NT2/D1 (cell line): ENCODE measurements around the gene STOML1.

Experiments used
- SUZ12 ChIP-seq: IDR thresholded peaks from 2 replicates; pipeline ENCODE4 v1.6.1; 2011; ENCODE audit not compliant: insufficient read length, insufficient read depth; ENCODE audit errors: extremely low read depth
- YY1 ChIP-seq: IDR thresholded peaks from 2 replicates; pipeline ENCODE4 v1.6.1; 2011; ENCODE audit not compliant: insufficient read length, insufficient read depth

DNA sequence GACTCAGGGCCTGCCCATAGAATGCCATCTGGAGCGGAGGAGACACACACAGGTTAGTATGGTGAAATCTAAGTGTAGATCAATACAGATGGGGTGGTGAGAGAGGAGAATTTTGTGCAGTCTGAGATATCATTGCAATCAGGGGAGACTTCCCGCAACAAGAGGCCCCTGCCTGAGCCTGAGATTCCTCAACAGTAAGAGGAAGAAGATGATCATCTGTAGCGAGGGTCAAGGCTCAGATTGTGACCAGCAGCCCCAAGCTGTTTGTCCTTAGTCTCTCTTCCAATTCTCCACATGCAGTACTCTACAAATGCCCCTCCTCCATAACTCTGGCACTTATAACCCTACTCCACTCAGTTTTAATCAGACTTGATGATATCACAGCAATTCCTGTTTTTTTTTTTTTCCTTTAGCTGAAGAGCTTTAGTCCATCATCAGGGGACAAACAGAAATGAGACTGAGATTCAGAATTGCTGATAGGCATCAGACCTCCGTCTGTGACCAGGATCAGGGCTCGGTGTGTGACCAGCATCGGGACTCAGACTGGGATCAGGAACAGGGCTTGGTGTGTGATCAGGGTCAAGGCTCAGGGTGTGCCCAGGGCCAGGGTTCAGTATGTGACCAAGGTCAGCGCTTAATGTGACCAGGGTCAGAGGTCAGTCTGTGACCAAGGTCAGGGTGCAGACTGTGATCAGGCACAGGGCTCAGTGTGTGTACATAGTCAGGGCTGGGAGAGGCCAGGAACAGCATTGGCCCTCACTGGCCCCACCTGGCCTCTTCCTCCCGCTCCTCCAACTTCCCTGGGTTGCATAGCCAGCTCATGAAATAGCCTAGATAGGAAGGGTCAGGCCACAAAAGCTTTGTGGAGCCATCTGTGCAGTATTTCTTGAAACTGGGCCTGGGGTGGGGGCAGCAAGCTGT is 51.8 kb downstream of the STOML1 start:
- TF ChIP-seq SUZ12, result no peak
- TF ChIP-seq YY1, result no peak
